GM19043 (cell line): ENCODE measurements around the gene USP32.
"Not testable (repeated sequence)": the region's sequence is repeated elsewhere in the genome, so short reads cannot be mapped to it uniquely, and the experiment has no call there.

ENCODE experiments used
- ATAC-seq: cut with Tn5 transposase; IDR thresholded peaks from one replicate; pipeline ENCODE4 v1.9.1; 2021; ENCODE audit warnings: low read depth; ENCODE audit not compliant: unreplicated experiment

The USP32 gene

DNA sequence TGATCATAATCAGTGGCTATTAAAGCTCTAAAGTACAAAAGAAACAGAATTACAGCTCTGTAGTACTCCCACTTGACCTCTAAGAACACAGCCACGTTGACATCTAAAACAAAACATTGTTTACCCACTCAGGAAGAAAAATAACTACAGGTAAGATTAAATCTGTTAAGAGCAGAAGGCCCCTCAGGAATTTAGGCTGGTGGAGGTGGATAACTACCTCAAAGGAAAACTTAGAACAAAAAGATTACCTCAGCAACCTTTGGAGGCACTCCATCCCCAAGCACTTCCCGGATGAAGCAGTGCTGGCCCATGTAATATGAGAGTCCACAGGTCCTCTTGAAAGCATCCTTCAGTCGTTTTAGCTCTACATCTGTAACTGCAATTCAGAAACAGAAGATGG lies 46.7 kb downstream of the USP32 start:
- ATAC-seq: no peak

DNA sequence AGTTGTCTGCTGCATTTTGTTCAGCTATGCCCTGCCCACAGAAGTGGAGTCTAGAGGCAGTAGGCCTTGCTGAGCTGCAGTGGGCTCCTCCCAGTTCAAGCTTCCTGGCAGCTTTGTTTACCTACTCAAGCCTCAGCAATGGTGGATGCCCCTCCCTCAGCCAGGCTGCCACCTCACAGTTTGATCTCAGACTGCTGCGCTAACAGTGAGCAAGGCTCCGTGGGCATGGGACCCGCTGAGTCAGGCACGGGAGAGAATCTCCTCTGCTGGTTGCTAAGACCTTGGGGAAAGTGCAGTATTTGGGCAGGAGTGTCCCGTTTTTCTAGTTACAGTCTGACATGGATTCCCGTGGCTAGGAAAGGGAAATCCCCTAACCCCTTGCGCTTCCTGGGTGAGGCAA lies 49.4 kb downstream of the USP32 start:
- ATAC-seq: not testable (repeated sequence)

- ATAC-seq: no peak
These were observed 56.6 kb downstream of the USP32 start for GRCh38 chr17:60335289-60335688.

DNA sequence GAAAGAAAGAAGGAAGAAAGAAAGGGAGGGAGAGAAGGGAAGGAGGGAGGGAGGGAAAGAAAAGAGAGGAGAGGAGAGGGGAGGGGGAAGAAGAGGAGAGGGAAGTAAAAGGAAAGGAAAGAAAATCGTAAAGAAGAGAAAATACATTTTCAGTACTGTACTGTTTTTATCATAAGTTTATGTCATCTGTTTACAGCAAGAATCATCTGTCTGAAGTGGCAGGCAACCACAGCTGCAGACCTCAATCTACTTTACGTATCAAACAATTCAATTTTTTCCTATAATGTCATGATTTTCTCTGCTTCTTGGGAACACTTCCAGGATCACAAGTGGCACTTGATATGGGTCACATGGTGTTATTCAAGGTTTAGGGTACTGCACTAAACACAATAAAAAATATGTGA lies 58.3 kb downstream of the USP32 start:
- no peak for ATAC-seq

DNA sequence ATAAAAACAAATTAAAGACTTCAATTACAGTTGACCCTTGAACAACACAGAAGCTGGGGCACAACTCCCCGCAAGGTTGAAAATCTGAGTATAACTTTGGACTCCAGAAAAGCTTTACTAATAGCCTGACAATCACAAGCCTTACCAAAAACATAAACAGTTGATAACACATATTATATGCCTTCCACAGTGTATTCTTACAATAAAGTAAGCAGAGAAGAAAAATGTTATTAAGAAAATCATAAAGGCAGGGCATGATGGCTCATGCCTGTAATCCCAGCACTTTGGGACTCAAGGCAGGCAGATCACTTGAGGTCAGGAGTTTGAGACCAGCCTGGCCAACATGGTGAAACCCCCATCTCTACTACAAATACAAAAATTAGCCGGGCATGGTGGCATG lies 58.9 kb downstream of the USP32 start:
- not testable (repeated sequence) for ATAC-seq

DNA sequence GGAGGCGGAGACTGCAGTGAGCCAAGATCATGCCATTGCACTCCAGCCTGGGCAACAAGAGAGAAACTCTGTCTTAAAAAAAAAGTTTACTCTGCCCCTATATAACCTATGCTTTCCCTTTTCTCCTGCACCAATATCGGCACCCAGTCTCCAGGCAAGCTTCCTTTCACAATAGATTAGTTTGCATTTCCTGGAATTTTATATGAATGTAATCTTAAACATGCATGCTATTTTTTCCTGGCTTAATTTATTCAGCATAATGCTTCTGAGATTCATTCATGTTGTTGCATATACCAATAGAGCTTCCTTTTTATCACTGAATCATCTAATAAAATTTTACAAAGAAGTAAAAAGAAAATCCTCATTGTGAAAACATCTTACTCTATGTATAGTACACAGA lies 59.4 kb downstream of the USP32 start:
- no peak for ATAC-seq

- ATAC-seq: no peak
These were observed 61.2 kb downstream of the USP32 start for GRCh38 chr17:60330731-60331130.

DNA sequence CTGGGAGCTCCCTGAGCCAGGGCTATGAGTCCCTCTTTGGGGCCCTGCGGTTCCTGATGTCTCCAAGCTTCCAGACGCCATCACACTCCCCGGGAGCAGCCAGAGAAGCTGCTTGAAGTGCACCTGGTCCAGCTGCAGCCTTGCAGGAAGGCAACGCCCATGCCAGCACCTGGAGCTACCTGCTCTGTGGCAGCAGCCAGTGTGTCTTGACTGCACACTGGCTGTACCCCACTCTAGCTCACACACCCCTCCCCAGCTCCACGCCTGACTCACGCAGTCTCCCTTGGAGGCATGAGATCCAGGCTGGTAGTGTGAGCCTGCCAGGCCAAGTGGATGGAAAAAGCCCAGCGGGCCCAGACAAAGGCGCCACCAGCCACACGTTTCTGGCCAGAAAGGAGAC lies 63.3 kb downstream of the USP32 start:
- ATAC-seq: no peak

DNA sequence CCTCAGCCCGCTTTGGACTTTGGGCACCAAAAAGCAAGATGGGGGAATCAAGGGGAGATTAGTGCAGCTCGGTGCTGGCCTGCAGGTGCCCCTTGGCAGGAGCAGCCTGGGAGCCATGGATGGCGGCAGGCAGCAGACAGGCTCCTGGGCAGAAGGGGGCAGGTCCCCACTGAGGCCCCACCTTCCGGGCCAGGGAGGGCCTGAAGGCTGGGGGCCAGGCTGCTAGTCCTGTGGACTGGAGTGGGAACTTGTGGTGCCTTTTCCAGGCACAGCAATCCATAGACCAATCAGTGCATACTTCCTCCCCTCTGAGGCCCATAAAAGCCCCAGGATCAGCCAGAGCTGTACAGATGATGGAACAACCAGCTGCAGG lies 64.0 kb downstream of the USP32 start:
- no peak for ATAC-seq

DNA sequence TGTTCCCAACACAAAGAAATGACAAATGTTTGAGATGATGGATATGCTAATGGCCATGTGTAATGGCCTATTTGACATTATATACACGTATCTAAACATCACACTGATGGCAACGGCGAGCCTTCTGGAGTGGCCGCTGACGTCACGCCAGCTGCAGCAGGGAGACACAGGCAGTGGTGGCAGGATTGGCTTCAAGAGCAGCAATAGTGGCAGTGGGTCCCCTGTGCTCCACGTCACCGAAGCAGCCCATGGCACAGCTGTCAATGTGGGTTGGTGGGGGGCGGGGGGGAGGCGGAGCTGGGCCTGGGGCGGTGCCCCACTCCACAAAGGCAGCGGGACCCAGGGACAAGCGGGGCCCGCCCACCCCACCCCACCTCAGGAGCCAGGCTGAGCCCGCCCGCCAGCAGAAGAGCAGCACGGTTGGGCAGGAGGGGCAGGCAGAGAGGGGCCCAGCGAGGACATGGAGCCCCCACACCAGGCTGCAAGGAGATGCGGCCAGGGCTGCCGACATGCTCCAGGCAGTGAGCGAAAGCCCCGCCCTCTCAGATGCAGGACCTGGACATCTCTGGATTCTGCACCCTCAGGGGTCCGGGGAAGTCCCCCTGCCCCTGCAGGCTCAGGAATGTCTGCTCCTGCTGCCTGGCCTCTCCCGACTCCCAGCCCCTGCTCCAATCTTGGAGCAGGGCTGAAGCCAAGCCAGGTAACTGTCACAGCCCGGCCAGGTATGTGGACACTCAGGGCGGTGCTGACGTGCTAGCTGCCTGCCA lies 64.6 kb downstream of the USP32 start:
- ATAC-seq: no peak

DNA sequence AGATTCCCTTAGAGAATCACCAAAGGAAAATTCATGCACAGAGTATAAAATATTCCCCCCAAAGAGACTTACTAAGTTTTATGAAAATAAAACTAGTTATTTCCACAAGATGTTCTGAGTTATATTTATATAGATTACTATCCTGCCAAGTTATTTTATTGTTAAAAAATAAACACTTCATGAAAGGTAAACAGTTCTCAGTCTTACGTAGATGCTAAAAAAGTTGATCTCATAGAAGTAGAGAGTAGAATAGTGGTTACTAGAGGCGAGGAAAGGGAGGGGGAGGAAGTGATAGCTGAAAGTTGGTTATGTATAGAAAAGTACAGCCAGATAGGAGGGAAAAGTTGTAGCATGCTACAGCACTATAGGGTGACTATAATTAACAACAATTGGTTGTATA lies 65.2 kb downstream of the USP32 start:
- ATAC-seq: no peak

GRCh38 chr17:60325730-60326524 lies 66.0 kb downstream of the USP32 start:
- ATAC-seq: no peak

GRCh38 chr17:60323754-60324153 lies 68.2 kb downstream of the USP32 start:
- no peak for ATAC-seq

- ATAC-seq: no peak
These were observed 69.9 kb downstream of the USP32 start for GRCh38 chr17:60322056-60322387.

DNA sequence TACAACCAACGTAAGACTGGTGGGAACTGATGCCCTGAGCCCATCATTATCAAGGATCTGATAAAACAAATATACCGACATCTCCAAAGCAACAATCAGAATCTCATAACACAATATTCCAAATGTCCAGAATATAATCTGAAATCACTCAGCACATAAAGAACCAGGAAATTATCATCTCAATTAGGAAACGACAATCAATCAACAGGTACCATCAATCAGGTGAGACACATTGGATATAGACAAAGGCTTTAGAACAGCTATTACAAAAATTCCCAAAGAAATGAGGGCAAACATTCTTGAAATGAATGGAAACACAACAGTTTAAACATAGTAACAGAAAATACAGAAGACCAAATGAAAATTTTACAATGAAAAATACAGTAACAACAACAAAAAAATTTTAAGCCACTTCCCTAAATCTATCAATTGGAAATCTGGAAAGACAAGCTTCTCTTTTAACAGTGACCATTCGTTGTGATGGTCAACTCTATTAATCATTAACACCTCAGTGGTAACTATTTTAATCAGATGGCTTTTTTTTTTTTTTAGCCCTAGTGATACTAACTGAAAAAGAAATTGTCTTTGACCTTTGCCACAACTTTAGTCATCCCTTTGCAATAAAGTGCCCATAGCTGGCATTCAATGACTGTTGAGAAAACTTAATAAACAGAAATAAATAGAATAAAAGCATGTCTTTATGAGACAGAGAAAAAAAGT lies 70.4 kb downstream of the USP32 start:
- no peak for ATAC-seq

DNA sequence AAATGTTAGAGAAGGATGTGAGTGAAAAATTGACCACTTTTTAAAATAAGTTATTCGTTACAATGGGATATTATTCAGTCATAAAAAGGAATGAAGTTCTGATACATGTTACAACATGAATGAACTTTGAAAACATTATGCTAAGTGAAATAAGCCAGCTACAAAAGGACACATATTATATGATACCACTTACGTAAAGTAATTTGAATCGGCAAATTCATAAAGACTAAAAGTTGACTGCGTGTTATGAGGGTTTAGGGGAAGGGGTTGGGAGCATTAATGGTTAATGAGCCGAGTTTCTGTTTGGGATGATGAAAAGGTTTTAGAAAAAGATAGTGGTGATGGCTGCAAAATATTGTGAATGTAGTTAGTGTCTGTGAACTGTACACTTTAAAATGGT lies 73.1 kb downstream of the USP32 start:
- ATAC-seq: no peak

GRCh38 chr17:60318326-60318725 lies 73.6 kb downstream of the USP32 start:
- no peak for ATAC-seq

GRCh38 chr17:60315650-60316049 lies 76.3 kb downstream of the USP32 start:
- no peak for ATAC-seq

GRCh38 chr17:60314900-60315299 lies 77.0 kb downstream of the USP32 start:
- ATAC-seq: not testable (repeated sequence)

- ATAC-seq: no peak
These were observed 77.5 kb downstream of the USP32 start for GRCh38 chr17:60314423-60314822.

- ATAC-seq: no peak
These were observed 80.0 kb downstream of the USP32 start for GRCh38 chr17:60311936-60312335.

DNA sequence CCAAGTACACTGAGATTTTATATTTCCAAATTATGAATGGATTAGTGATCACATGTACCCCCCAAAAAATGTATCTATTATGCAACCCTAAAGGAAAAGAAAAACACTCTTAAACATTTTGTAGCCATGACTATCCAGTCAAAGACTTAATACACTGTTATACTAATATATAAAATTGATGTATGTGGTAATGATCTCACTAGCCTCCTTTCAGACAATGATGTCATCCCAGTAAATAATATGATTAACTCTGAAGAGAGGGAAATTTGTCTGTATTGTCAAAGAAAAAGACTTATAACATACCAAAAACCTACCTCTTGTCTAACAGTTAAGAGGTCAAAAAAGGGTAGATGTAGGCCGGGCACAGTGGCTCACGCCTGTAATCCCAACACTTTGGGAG lies 80.7 kb downstream of the USP32 start:
- no peak for ATAC-seq
